Fibroblast of skin of right quadriceps (primary cell): Measurements from ENCODE around the gene RNF4.
A peak's percentile ranks its signal among the peaks of the same experiment; 100 is the strongest.
"Not testable (repeated sequence)": the region's sequence is repeated elsewhere in the genome, so short reads cannot be mapped to it uniquely, and the experiment has no call there.

ENCODE experiments used
- DNase-seq: peaks from one replicate; pipeline ENCODE4 v3.0.0-alpha.2; 2013

Gene RNF4

GRCh38 chr4:2492970-2493369, 24.1 kb downstream of the RNF4 start:
- no peak for DNase-seq

GRCh38 chr4:2494992-2495391, 26.1 kb downstream of the RNF4 start:
- no peak for DNase-seq

GRCh38 chr4:2497324-2497723, 28.4 kb downstream of the RNF4 start:
- DNase-seq = no peak

- DNase-seq = no peak
Measured at GRCh38 chr4:2497931-2498330, 29.0 kb downstream of the RNF4 start.

GRCh38 chr4:2500547-2500946, 31.6 kb downstream of the RNF4 start:
- no peak for DNase-seq

- DNase-seq = no peak
Measured at GRCh38 chr4:2501034-2501594, 32.2 kb downstream of the RNF4 start.

GRCh38 chr4:2503809-2504208, 34.9 kb downstream of the RNF4 start:
- no peak for DNase-seq

GRCh38 chr4:2507259-2507658, 38.4 kb downstream of the RNF4 start:
- no peak for DNase-seq

GRCh38 chr4:2507855-2508254, 38.9 kb downstream of the RNF4 start:
- no peak for DNase-seq

GRCh38 chr4:2510351-2511259, 41.7 kb downstream of the RNF4 start:
- DNase-seq = no peak

GRCh38 chr4:2511645-2512131, 42.8 kb downstream of the RNF4 start:
- DNase-seq = no peak

GRCh38 chr4:2512396-2513135, 43.7 kb downstream of the RNF4 start:
- no peak for DNase-seq

- not testable (repeated sequence) for DNase-seq
Measured at GRCh38 chr4:2514193-2514592, 45.3 kb downstream of the RNF4 start.

GRCh38 chr4:2514944-2515343, 46.0 kb downstream of the RNF4 start:
- DNase-seq = not testable (repeated sequence)

GRCh38 chr4:2515830-2516550, 47.1 kb downstream of the RNF4 start:
- no peak for DNase-seq

GRCh38 chr4:2516635-2517034, 47.7 kb downstream of the RNF4 start:
- DNase-seq = no peak

GRCh38 chr4:2526559-2526958, 57.7 kb downstream of the RNF4 start:
- DNase-seq = no peak

GRCh38 chr4:2534904-2535375, 66.0 kb downstream of the RNF4 start:
- DNase-seq = peak; percentile 11

- peak; percentile 38 for DNase-seq
Measured at GRCh38 chr4:2535376-2536192, 66.7 kb downstream of the RNF4 start.

GRCh38 chr4:2536193-2537010, 67.5 kb downstream of the RNF4 start, which contains the start of gene FAM193A:
FAM193A (plus strand) TSS chr4:2536647; CDS start chr4:2536916, 269 bp downstream.
- DNase-seq = peak; percentile 100
